ENCODE data around the gene POP7. TPM values are rescaled to one million over a fixed set of nuclear protein-coding genes. Genes with fewer than 3 reads are reported as not detected.

The POP7 gene
- total RNA-seq, 1 donor from 2014 or later: 40.6 TPM

DNA sequence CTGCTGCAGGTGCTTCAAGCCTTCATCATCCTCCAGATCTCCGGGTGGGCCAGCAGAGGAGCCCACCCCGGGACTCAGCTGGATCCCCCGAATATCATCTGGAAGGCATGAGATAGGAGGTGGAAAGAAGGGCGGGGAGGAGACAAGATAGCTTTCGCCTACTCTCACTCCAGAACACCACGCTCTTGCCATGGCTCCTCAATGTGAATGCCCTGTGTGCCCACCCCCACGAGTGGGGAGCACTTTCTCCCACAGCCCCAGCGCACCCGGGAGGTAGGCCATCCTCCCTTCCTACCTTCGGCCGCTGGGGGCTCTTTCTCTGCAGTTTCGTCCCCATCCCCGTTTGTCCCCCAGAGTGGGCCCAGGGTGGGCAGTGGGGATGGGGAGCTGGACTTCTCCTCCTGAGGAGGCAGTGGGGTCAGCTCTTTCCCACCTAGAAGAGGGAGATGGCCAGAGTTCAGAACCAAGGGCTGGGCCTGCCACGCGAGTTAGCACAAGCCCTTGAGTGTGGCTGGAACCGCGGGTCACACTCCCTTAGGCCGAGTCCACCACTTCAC, 20.8 kb upstream of the POP7 start:
- FAIRE-seq: no peak
- Histone ChIP-seq H3K27me3 (ENCODE audit: insufficient read depth, low read length) (no peaks in the 10 kb centered on the region), H4K20me1 (ENCODE audit: insufficient read depth, low read length) (peaks cover 51% of the 10 kb centered on the region), H3K36me3 (ENCODE audit: insufficient read depth, low read length) (peaks cover 7% of the 10 kb centered on the region), H3K4me1 (ENCODE audit: insufficient read depth, low read length) (peaks cover 19% of the 10 kb centered on the region), H3K79me2 (ENCODE audit: insufficient read depth, low read length) (peaks cover 20% of the 10 kb centered on the region), H3K4me2 (ENCODE audit: low read length) (no peak overlapping the region), H3K9ac (ENCODE audit: low read length) (no peak overlapping the region), H3K9me3 (ENCODE audit: insufficient read depth, low read depth, low read length) (no peaks in the 10 kb centered on the region), H2AFZ (ENCODE audit: low read depth, low read length) (no peak overlapping the region), H3K4me3 (ENCODE audit: insufficient read depth, low read depth, low read length) (no peak overlapping the region), H3K27ac (ENCODE audit: low read depth, low read length) (no peak overlapping the region)
- Mint-ChIP-seq H3K36me3 (ENCODE audit: low read depth, unreplicated experiment) (peaks cover 7% of the 10 kb centered on the region), H3K4me1 (ENCODE audit: low read depth, unreplicated experiment) (peaks cover 6% of the 10 kb centered on the region), H3K27ac (ENCODE audit: unreplicated experiment) (no peak overlapping the region), H3K9me3 (ENCODE audit: unreplicated experiment) (peaks cover 2% of the 10 kb centered on the region), H3K4me3 (ENCODE audit: unreplicated experiment) (no peak overlapping the region), H3K27me3 (ENCODE audit: low read depth, unreplicated experiment) (no peaks in the 10 kb centered on the region)
- TF ChIP-seq EZH2 (IDR thresholded peaks at IDR 0.05; ENCODE audit: insufficient read depth, low read length): no peak
- TF ChIP-seq, protein P1, sequence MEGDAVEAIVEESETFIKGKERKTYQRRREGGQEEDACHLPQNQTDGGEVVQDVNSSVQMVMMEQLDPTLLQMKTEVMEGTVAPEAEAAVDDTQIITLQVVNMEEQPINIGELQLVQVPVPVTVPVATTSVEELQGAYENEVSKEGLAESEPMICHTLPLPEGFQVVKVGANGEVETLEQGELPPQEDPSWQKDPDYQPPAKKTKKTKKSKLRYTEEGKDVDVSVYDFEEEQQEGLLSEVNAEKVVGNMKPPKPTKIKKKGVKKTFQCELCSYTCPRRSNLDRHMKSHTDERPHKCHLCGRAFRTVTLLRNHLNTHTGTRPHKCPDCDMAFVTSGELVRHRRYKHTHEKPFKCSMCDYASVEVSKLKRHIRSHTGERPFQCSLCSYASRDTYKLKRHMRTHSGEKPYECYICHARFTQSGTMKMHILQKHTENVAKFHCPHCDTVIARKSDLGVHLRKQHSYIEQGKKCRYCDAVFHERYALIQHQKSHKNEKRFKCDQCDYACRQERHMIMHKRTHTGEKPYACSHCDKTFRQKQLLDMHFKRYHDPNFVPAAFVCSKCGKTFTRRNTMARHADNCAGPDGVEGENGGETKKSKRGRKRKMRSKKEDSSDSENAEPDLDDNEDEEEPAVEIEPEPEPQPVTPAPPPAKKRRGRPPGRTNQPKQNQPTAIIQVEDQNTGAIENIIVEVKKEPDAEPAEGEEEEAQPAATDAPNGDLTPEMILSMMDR (IDR thresholded peaks at IDR 0.05; ENCODE audit: insufficient read depth, low read depth, low read length): no peak
- DNase-seq (ENCODE audit: low read depth): no peak

DNA sequence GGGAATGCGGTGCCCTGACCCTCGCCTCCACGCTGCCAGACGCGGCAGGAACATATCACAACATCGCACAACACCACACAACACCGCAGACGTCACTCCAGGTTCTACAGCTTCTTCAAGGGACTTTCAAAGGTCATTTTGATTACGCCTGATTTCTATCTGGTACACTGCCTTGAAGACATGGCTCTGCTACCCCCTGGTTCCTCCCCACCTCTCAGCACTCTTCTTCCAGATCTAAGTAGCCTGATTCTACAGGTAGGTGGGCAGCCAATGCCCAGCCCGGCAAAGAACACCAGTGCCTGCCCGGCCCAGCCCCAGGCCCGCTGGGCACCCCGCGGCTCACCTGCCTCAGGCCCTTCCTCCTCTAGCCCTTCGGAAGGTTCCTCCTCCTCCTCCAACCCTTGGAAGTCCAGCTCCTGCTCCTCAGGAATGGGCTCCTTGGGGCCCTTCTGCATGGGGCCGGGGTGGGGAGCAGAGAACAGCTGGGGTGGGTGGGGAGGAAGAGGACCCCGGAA, 20.2 kb upstream of the POP7 start:
- H3K27ac ChIP-seq (ENCODE audit: low read depth, low read length): no peak overlapping the region
- H3K36me3 ChIP-seq (ENCODE audit: insufficient read depth, low read length): peaks cover 7% of the 10 kb centered on the region
- H3K9me3 ChIP-seq (ENCODE audit: insufficient read depth, low read depth, low read length): no peaks in the 10 kb centered on the region
- peaks cover 2% of the 10 kb centered on the region for H3K9me3 Mint-ChIP-seq (ENCODE audit: unreplicated experiment)
- H3K4me3 Mint-ChIP-seq (ENCODE audit: unreplicated experiment): no peak overlapping the region
- no peak overlapping the region for H3K9ac ChIP-seq (ENCODE audit: low read length)
- no peak overlapping the region for H2AFZ ChIP-seq (ENCODE audit: low read depth, low read length)
- H3K79me2 ChIP-seq (ENCODE audit: insufficient read depth, low read length): peaks cover 24% of the 10 kb centered on the region
- no peaks in the 10 kb centered on the region for H3K27me3 ChIP-seq (ENCODE audit: insufficient read depth, low read length)
- no peak overlapping the region for H3K4me3 ChIP-seq (ENCODE audit: insufficient read depth, low read depth, low read length)
- no peak for TF ChIP-seq EZH2 (IDR thresholded peaks at IDR 0.05; ENCODE audit: insufficient read depth, low read length)
- H3K4me1 ChIP-seq (ENCODE audit: insufficient read depth, low read length): peaks cover 19% of the 10 kb centered on the region
- H3K4me2 ChIP-seq (ENCODE audit: low read length): no peak overlapping the region
- H4K20me1 ChIP-seq (ENCODE audit: insufficient read depth, low read length): peaks cover 49% of the 10 kb centered on the region
- no peak overlapping the region for H3K27ac Mint-ChIP-seq (ENCODE audit: unreplicated experiment)
- H3K4me1 Mint-ChIP-seq (ENCODE audit: low read depth, unreplicated experiment): peaks cover 6% of the 10 kb centered on the region
- DNase-seq (ENCODE audit: low read depth) (no peak), FAIRE-seq (no peak)
- H3K36me3 Mint-ChIP-seq (ENCODE audit: low read depth, unreplicated experiment): peaks cover 7% of the 10 kb centered on the region
- no peaks in the 10 kb centered on the region for H3K27me3 Mint-ChIP-seq (ENCODE audit: low read depth, unreplicated experiment)

DNA sequence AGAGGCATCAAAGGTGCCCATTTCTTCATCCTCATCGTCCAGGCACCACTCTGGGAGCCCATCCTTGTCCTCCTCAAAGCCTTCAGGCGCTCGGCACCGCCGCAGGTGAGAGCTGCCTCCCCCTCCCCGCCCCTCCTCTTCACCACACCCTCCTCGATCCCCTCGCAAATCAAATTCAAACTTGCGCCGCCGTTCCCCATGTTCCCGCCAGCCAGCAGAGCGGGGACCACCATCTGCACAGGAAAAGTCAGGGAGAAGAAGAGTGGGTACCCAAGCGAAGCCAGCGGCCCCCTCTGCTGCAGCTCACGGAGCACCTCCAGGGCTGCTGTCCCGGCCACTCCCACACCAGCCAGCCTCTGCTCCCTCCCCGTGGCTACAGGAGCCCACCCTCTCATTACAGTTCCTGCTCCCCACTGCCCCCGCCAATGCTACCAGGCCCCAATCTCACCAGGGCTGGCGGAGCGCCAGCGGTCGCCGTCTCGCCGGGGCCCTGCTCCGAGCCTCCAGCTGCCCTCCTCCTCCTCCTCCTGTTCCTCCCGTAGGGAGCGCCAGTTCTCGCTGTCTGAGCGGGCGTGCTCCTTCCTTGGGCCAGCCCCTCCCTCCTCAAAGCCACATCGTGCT, 19.6 kb upstream of the POP7 start:
- peaks cover 54% of the 10 kb centered on the region for H4K20me1 ChIP-seq (ENCODE audit: insufficient read depth, low read length)
- no peak for FAIRE-seq

More for the DNA sequence above, 19.6 kb upstream of the POP7 start:
- Mint-ChIP-seq H3K4me3 (ENCODE audit: unreplicated experiment) (no peak overlapping the region), H3K36me3 (ENCODE audit: low read depth, unreplicated experiment) (peaks cover 7% of the 10 kb centered on the region), H3K9me3 (ENCODE audit: unreplicated experiment) (peaks cover 2% of the 10 kb centered on the region), H3K4me1 (ENCODE audit: low read depth, unreplicated experiment) (peaks cover 6% of the 10 kb centered on the region), H3K27me3 (ENCODE audit: low read depth, unreplicated experiment) (no peaks in the 10 kb centered on the region), H3K27ac (ENCODE audit: unreplicated experiment) (no peak overlapping the region)
- DNase-seq (ENCODE audit: low read depth): no peak
- H3K36me3 ChIP-seq (ENCODE audit: insufficient read depth, low read length): peaks cover 7% of the 10 kb centered on the region
- H3K4me3 ChIP-seq (ENCODE audit: insufficient read depth, low read depth, low read length): no peak overlapping the region
- H3K4me1 ChIP-seq (ENCODE audit: insufficient read depth, low read length): peaks cover 19% of the 10 kb centered on the region
- H3K9ac ChIP-seq (ENCODE audit: low read length): no peak overlapping the region
- H3K79me2 ChIP-seq (ENCODE audit: insufficient read depth, low read length): peaks cover 30% of the 10 kb centered on the region
- TF ChIP-seq, protein P1 (IDR thresholded peaks at IDR 0.05; ENCODE audit: insufficient read depth, low read depth, low read length): no peak
- TF ChIP-seq EZH2 (IDR thresholded peaks at IDR 0.05; ENCODE audit: insufficient read depth, low read length): no peak
- H2AFZ ChIP-seq (ENCODE audit: low read depth, low read length): no peak overlapping the region
- no peak overlapping the region for H3K27ac ChIP-seq (ENCODE audit: low read depth, low read length)
- no peak overlapping the region for H3K4me2 ChIP-seq (ENCODE audit: low read length)
- H3K27me3 ChIP-seq (ENCODE audit: insufficient read depth, low read length): no peaks in the 10 kb centered on the region
- H3K9me3 ChIP-seq (ENCODE audit: insufficient read depth, low read depth, low read length): no peaks in the 10 kb centered on the region
